NOMO-1 treated with dmso at 0.1 percent for 144 hours (cell line): ENCODE measurements around the gene MAGEB16.

Experiments used
- DNase-seq: peaks from one replicate; lab custom pipeline; 2025; ENCODE audit not compliant: unreplicated experiment; lab: John Stamatoyannopoulos, UW

Gene MAGEB16

GRCh38 chrX:35798042-35798441 is at the start of gene MAGEB16:
MAGEB16 (plus strand) TSS chrX:35798342; CDS start chrX:35802197, 3,855 bp downstream.
- DNase-seq = no peak

DNA sequence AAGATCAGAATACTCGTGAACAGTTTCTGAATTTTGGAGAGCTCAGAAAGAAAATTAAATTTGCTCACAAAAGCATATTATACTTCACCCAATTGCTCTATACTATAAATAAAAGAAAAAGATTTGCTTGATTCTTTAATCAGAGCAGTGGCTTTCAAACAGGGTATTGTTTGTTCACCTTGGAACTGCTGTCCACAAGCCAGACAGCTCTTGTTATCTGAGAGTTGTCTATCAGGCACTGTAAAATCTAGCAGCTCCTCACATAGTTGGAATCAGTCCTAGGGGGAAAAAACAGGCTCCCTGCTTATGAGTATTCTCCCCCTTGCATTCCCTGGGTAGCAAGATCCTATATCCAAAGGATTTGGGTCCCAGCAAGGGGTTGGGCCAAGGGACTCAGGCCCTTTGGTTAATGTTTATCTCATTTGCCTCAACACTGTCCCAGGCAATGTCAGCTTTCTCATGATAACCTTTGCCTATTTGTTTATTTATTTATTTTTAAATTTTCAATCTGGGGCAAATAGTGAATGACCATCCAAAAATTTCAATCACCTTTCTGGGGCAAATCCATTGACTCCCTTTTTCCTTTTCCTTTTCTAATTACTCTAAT is 24.1 kb upstream of the MAGEB16 start:
- no peak for DNase-seq

DNA sequence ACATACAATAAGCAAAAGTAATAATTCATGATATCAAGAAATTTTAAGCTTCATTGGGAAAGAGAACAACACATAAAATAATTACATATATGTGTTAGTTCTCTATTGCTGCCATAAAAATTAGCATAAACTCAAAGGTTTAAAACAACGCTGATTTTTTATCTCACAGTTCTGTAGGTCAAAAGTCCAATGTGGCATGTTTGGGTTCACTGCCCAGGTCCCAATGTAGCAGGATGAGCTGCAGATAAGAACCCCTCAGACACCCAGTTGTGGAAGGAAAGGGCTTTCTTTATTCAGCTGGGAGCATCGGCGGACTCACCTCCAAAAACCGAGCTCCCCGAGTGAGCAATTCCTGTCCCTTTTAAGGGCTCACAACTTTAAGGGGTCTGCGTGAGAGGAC is 13.1 kb upstream of the MAGEB16 start:
- no peak for DNase-seq

DNA sequence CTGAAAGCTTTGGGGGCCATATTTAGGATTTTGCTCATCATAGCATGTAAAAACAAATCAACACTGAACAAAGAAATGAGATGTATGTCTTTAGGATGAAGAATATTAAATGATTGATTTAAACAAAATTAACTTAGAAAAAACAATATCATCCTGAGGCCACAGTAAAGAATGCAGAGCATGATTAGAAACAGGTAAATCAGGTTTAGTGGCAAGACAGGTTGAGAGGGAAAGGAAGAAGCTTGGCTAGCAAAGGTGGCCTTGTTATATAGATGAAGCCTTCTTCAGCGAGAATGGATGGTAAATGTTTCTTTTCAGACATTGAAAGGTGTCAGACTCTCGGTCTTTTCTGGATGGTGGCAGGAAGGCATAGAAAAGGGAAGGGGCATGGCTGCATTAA is 11.9 kb upstream of the MAGEB16 start:
- DNase-seq = no peak

DNA sequence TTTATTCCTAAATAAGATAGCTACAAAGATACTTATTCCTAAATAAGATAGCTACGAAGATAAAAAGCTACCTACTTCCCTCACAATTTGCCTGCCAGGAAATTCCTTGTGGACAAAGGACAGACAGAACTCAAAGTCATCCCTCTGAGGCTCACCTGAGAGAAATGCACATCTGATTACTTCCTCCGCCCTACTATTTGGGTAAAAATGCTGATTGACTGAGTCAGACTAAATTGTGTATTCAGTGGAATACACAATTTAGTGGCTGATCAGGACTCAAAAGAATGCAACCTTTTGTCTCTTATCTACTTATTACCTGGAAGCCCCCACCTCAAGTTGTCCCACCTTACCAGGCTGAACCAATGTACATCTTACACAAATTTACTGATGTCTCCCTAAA is 10.3 kb upstream of the MAGEB16 start:
- no peak for DNase-seq

GRCh38 chrX:35800474-35800873 is 2.3 kb downstream of the MAGEB16 start:
- no peak for DNase-seq

DNA sequence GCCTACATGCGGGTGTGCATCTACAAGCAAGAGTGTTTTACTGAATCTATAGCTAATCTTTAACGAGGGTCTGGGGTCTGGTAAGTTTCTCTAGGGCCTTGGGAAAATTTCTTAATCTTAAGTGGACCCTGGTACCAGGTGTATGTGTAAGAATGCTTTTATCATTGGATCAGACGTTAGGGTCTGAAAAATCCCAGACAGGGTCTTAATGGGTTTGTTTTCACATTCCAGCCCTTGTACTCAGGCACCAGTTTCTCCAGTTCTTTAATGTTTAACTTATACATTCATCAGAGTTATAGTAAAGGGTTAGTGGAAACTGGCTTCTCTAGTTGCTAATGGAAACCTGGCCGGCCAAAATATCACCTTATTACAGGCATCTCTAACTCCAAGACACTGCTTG is 11.6 kb downstream of the MAGEB16 start:
- no peak for DNase-seq

GRCh38 chrX:35819241-35819640 is 21.1 kb downstream of the MAGEB16 start:
- no peak for DNase-seq

- no peak for DNase-seq
These were observed 28.4 kb downstream of the MAGEB16 start for GRCh38 chrX:35826503-35826902.

DNA sequence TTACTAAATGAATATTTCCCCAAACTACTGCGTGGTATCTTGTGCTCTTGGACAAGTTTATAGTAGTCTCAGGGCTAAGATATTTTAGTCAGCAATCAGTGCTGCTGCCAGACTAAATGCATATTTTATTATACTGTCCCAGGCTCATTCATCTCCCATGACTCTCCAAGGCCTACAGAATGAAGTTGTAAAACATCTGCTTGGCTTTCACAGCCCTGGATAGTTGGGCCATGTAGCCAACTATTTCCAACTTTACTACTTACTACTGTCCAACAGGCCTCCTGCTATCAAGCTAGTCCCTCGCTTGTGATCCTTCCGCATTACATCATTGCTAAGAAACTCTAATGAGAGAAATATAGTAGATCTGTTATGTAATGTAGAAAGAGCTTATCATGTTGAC is 31.4 kb downstream of the MAGEB16 start:
- DNase-seq = no peak

DNA sequence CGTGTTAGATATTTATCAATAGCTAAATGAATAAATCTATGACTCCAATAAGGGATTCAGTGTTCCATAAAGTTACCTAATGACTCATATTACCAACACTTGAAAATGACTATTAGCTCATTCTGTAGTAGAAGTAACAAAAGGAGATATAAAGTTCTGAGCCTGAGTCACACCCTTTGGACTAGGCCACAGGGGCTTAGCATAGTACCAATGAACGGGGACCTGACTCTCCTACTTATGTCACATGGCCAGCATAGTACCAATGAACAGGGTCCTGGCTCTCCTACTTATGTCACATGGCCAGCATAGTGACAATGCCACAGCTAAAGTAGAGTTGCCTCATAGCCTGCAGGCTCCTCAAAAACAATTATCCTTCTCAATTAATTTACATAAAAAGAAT is 43.7 kb downstream of the MAGEB16 start:
- no peak for DNase-seq

DNA sequence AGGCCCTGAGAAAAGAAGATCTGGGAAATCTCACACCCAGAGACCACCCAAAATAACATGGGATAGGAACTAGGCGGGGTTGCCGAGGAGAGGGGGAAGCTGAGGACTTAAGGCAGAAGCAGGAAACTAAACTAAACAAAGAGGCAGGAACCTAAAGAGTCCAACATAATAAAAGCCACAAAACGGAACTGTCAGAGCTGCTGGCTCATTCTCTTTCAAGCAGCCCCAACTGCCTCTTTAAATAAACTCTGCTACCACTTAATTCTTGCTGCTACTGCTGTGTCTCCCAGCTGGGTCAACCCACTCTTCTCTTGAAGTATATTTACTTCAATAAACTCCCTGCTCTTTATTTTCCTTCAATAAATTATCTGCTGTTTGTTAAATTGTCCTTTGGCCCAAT is 44.5 kb downstream of the MAGEB16 start:
- peak; percentile 66 for DNase-seq

- DNase-seq = no peak
These were observed 49.6 kb downstream of the MAGEB16 start for GRCh38 chrX:35847736-35848135.
